Measurements from ENCODE around the gene LHX2. TPM values are rescaled to one million over a fixed set of nuclear protein-coding genes. Genes with fewer than 3 reads are reported as not detected.

LHX2 gene
- total and polyA plus RNA-seq, 2 of the 13 experiments (the other 11 are each of a cell fraction or from before 2014, with no cell fraction given) = not detected

DNA sequence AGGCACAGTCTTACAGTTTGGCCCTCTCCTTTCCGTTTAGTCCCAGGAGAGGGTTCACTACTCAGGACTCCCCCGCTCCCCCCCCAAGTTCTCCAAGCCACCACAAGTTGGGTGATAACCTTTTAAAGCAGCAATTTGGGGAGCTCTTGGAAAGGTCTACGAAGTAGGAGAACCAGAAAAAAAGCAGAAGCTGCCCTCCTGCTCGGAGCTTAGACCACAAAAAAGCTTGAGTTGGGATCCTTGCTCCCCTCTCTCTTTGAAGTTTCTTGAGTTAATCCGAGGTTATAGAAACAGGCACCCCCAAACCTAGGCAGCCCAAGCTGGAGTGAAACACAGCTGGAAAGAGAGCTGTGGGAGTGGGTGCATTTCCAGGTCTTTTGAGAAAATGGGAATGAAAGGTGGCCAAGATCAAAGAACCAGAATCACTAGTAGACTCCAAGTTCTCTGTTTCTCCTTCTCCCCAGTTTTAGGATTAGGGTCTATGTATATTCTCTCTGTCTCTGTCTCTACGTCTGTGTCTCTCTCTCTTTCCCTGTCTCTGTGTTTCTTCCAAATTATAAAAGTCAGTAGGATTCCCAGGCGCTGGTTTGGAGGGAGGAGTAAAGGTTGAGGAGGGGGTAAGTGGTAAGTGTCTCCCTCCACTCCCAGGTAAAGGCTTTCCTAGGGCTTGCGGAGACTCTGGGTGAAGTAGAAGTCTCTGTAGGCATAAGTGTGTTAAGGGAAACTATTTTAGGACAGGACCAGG is 2.8 kb downstream of the LHX2 start:
- Histone ChIP-seq H3K4me3 (replicated peaks in 1 of 3; ENCODE audit: insufficient read depth in 1 of 3, low read depth in 2 of 3, low read length in 3 of 3) (no peak overlapping the region), H3K4me1 (ENCODE audit: insufficient read depth, low read length) (peaks cover 31% of the 10 kb centered on the region), H3K4me2 (ENCODE audit: low read depth, low read length) (no peak overlapping the region), H3K27me3 (ENCODE audit: control insufficient read depth in 1 of 2, insufficient read depth in 2 of 2, low read length in 2 of 2) (peaks cover 36 to 88% of the 10 kb centered on the region in 2 experiments), H3K9ac (ENCODE audit: insufficient read depth, low read depth, low read length) (no peak overlapping the region), H4K20me1 (ENCODE audit: insufficient read depth, low read length) (peaks cover 14% of the 10 kb centered on the region; the same call in 1 of the 2 replicates), H3K79me2 (ENCODE audit: insufficient read depth, low read length) (no peaks in the 10 kb centered on the region), H3K27ac (ENCODE audit: extremely low read length, insufficient read depth, low read length) (no peak overlapping the region), H2AFZ (ENCODE audit: low read length) (no peak overlapping the region), H3K36me3 (replicated peaks in 1 of 2; ENCODE audit: control insufficient read depth in 1 of 2, insufficient read depth in 2 of 2, low read length in 2 of 2) (no peaks in the 10 kb centered on the region), H3K9me3 (ENCODE audit: low read length) (no peaks in the 10 kb centered on the region)
- CTCF ChIA-PET (ENCODE audit: low intra/inter-chr PET ratio, low total read pairs) = no interaction called here
- ATAC-seq (no peak), FAIRE-seq (no peak), DNase-seq (ENCODE audit: low spot score) (no peak)
- in situ Hi-C loops (cut with HindIII; ENCODE audit: extremely low pct_ligation_motif_present, low pct_unique_long_range_greater_than_20kb) = no loop called here
- 13% methylated on average over 8 of the region's 8 CpGs for WGBS (ENCODE audit: low lambda C conversion rate)
- intact Hi-C loops (cut with micrococcal nuclease; ENCODE audit: unreplicated experiment) = no loop called here
- POLR2A ChIA-PET = no interaction called here
- no TSS peak for BruUV-seq (replicated peaks)
- TF ChIP-seq NFE2L1 (CRISPR knock-in tag; IDR thresholded peaks at IDR 0.05; ENCODE audit: borderline replicate concordance) = no peak
- TF ChIP-seq ZNF263 (CRISPR knock-in tag; IDR thresholded peaks at IDR 0.05) = no peak
- TF ChIP-seq MIXL1 (CRISPR knock-in tag; IDR thresholded peaks at IDR 0.05) = no peak
- TF ChIP-seq, protein P1, sequence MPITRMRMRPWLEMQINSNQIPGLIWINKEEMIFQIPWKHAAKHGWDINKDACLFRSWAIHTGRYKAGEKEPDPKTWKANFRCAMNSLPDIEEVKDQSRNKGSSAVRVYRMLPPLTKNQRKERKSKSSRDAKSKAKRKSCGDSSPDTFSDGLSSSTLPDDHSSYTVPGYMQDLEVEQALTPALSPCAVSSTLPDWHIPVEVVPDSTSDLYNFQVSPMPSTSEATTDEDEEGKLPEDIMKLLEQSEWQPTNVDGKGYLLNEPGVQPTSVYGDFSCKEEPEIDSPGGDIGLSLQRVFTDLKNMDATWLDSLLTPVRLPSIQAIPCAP (CRISPR knock-in tag; IDR thresholded peaks at IDR 0.05; ENCODE audit: low read depth) = no peak
- no peak for TF ChIP-seq ZNF3 (CRISPR knock-in tag; IDR thresholded peaks at IDR 0.05)
- no peak for TF ChIP-seq RNF2 (conservative IDR thresholded peaks at IDR 0.05; ENCODE audit: low read depth)
- TF ChIP-seq ZNF24 (IDR thresholded peaks at IDR 0.05) = no peak
- TF ChIP-seq, protein P2, sequence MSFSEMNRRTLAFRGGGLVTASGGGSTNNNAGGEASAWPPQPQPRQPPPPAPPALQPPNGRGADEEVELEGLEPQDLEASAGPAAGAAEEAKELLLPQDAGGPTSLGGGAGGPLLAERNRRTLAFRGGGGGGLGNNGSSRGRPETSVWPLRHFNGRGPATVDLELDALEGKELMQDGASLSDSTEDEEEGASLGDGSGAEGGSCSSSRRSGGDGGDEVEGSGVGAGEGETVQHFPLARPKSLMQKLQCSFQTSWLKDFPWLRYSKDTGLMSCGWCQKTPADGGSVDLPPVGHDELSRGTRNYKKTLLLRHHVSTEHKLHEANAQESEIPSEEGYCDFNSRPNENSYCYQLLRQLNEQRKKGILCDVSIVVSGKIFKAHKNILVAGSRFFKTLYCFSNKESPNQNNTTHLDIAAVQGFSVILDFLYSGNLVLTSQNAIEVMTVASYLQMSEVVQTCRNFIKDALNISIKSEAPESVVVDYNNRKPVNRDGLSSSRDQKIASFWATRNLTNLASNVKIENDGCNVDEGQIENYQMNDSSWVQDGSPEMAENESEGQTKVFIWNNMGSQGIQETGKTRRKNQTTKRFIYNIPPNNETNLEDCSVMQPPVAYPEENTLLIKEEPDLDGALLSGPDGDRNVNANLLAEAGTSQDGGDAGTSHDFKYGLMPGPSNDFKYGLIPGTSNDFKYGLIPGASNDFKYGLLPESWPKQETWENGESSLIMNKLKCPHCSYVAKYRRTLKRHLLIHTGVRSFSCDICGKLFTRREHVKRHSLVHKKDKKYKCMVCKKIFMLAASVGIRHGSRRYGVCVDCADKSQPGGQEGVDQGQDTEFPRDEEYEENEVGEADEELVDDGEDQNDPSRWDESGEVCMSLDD (CRISPR knock-in tag; IDR thresholded peaks at IDR 0.05; ENCODE audit: borderline replicate concordance) = no peak
- TF ChIP-seq TMF1 (CRISPR knock-in tag; IDR thresholded peaks at IDR 0.05; ENCODE audit: low read depth) = no peak

All from HepG2 (cell line).